PC-9 (cell line): Measurements from ENCODE around the gene AZU1. TPM values are rescaled to one million over a fixed set of nuclear protein-coding genes. Genes with fewer than 3 reads are reported as not detected.

ENCODE experiments used
- BruUV-seq: library from RNA; stranded (reverse); fragments of 400-500 nt; replicated peaks from 2 replicates; lab custom pipeline; 2021; lab: Mats Ljungman, UMichigan
- CTCF ChIA-PET: fragments of 300-600 bp; sonication (Branson Sonifier 250); formaldehyde crosslinking; loops from one replicate; lab custom pipeline; 2022; ENCODE audit warnings: antibody characterized with exemption; lab: Charles Lee
- POLR2A ChIA-PET: fragments of 300-600 bp; sonication (Branson Sonifier 250); formaldehyde crosslinking; loops from one replicate; lab custom pipeline; 2022; ENCODE audit warnings: antibody characterized with exemption; ENCODE audit not compliant: unreplicated experiment; lab: Charles Lee
- DNase-seq, 2 experiments: peaks; one replicate each; pipeline versions ENCODE4 v3.0.0 to v3.0.0-alpha.2; 2015 to 2022; ENCODE audit warnings: mixed read lengths in 1 of 2
- H2AFZ ChIP-seq: fragments of 200-600 bp; sonication (generic); 2 replicates; pipeline ENCODE4 v1.8.1; 2017; ENCODE audit warnings: antibody characterized with exemption
- H3F3A ChIP-seq: fragments of 200-600 bp; sonication (generic); 2 replicates; pipeline ENCODE4 v1.8.1; 2017; ENCODE audit warnings: antibody characterized with exemption, mild to moderate bottlenecking, low read depth; ENCODE audit not compliant: insufficient read depth
- H3K27ac ChIP-seq: fragments of 200-600 bp; sonication (generic); 2 replicates; pipeline ENCODE4 v1.6.1; 2016; ENCODE audit warnings: mixed run types
- H3K27me3 ChIP-seq: fragments of 200-600 bp; sonication (generic); 2 replicates; pipeline ENCODE4 v1.6.1; 2016; ENCODE audit warnings: low read depth, mixed run types; ENCODE audit not compliant: insufficient read depth
- H3K36me3 ChIP-seq: fragments of 200-600 bp; sonication (generic); 2 replicates; pipeline ENCODE4 v1.6.1; 2016; ENCODE audit warnings: low read depth, mixed run types
- H3K4me1 ChIP-seq: fragments of 200-600 bp; sonication (generic); replicated peaks from 2 replicates; pipeline ENCODE4 v1.6.1; 2016; ENCODE audit warnings: mixed run types; ENCODE audit not compliant: insufficient read depth
- H3K4me2 ChIP-seq: fragments of 200-600 bp; sonication (generic); 2 replicates; pipeline ENCODE4 v1.6.1; 2017; ENCODE audit warnings: mixed run types
- H3K4me3 ChIP-seq: fragments of 200-600 bp; sonication (generic); 2 replicates; pipeline ENCODE4 v1.6.1; 2016; ENCODE audit warnings: mixed run types
- H3K79me2 ChIP-seq: fragments of 200-600 bp; sonication (generic); 2 replicates; pipeline ENCODE4 v1.6.1; 2017; ENCODE audit warnings: low read depth, mixed run types
- H3K9me2 ChIP-seq: fragments of 200-600 bp; sonication (generic); 2 replicates; pipeline ENCODE4 v1.8.1; 2017; ENCODE audit warnings: mild to moderate bottlenecking; ENCODE audit not compliant: insufficient read depth
- H3K9me3 ChIP-seq: fragments of 200-600 bp; sonication (generic); 2 replicates; pipeline ENCODE4 v1.8.1; 2016; ENCODE audit warnings: low read depth; ENCODE audit not compliant: insufficient read depth
- H4K20me1 ChIP-seq: fragments of 200-600 bp; sonication (generic); 2 replicates; pipeline ENCODE4 v1.8.1; 2017; ENCODE audit not compliant: insufficient read depth
- CTCF ChIP-seq: fragments of 200-600 bp; sonication (generic); conservative IDR thresholded peaks from 2 replicates; pipeline ENCODE4 v1.6.1; 2017; ENCODE audit warnings: mixed run types, antibody characterized with exemption, mild to moderate bottlenecking, moderate library complexity
- EZH2 ChIP-seq: fragments of 200-600 bp; sonication (generic); IDR thresholded peaks from 2 replicates; pipeline ENCODE4 v1.8.0; 2017; ENCODE audit warnings: antibody characterized with exemption, low read depth
- intact Hi-C: fragments of 100-400 bp; cut with micrococcal nuclease; formaldehyde crosslinking; loops from one replicate; pipeline ENCODE4 v1.10.0; 2022; ENCODE audit not compliant: unreplicated experiment
- total RNA-seq: library from RNA; stranded (reverse); gene quantifications from 2 replicates; pipeline ENCODE4 v1.2.3, GENCODE V29; 2021

Gene AZU1
- total RNA-seq, 1 experiment from 2014 or later, result not detected

- TF ChIP-seq CTCF, result no peak
- no peak for TF ChIP-seq EZH2
- Histone ChIP-seq H3K9me3 (no peaks in the 10 kb centered on the region), H4K20me1 (no peaks in the 10 kb centered on the region), H3K4me2 (no peak overlapping the region), H3K9me2 (no peaks in the 10 kb centered on the region), H3K4me3 (no peak overlapping the region), H2AFZ (no peak overlapping the region), H3K27me3 (no peaks in the 10 kb centered on the region), H3K36me3 (no peaks in the 10 kb centered on the region), H3K4me1 (peaks cover 10% of the 10 kb centered on the region), H3K27ac (no peak overlapping the region), H3K79me2 (peaks cover 13% of the 10 kb centered on the region), H3F3A (no peaks in the 10 kb centered on the region; the same call in 1 of the 2 replicates)
- ChIA-PET POLR2A (no interaction called here), CTCF (no interaction called here)
- BruUV-seq, result no TSS peak
- no peak for DNase-seq
- intact Hi-C loops, result no loop called here
Measured at GRCh38 chr19:788686-788982, 39.0 kb upstream of the AZU1 start.

DNA sequence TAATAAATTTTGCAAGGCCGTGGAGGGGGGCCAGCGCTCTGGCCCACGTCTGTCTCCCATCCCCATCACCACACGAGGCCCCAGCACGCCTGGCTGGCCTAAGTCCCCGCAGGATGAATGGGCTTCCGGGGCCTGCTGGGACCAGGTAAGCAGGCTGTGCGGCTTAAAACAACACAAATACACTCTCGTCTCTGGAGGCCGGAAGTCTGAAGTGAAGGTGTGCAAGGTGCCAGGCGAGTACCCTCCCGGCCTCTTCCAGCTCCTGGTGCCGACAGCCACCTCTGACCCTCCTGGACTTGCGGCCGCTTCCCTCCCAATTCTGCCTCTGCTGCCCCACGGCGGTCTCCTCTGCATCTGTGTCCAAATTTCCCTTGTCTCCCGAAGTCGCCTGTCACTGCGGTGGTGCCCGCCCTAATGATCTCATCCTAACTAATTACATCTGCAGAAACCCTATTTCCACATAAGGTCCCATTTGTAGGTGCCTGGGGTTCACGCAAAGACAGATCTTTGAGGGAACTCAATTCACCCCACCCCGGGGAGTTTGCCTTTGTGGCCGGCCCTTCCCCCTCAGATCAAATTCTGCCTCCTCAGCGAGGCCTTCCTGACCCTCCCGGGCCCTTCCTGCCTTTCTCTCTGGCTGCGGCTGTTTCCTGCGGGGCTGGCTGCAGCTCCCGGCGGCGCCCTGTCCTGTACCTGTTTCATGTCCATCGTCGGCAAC lies 38.5 kb upstream of the AZU1 start:
- no peaks in the 10 kb centered on the region for H3K9me3 ChIP-seq
- no peak for DNase-seq
- intact Hi-C loops, result no loop called here
- no peak overlapping the region for H3K4me2 ChIP-seq
- no peak overlapping the region for H3K27ac ChIP-seq
- no peaks in the 10 kb centered on the region for H3K9me2 ChIP-seq
- BruUV-seq, result no TSS peak
- H3K79me2 ChIP-seq, result peaks cover 8% of the 10 kb centered on the region
- no peaks in the 10 kb centered on the region for H4K20me1 ChIP-seq
- CTCF ChIA-PET, result no interaction called here
- no peaks in the 10 kb centered on the region for H3K36me3 ChIP-seq
- TF ChIP-seq CTCF (no peak), EZH2 (no peak)
- H3K4me1 ChIP-seq, result peaks cover 5% of the 10 kb centered on the region; the same call in 1 of the 2 replicates
- H3K4me3 ChIP-seq, result no peak overlapping the region
- POLR2A ChIA-PET, result no interaction called here
- no peaks in the 10 kb centered on the region for H3K27me3 ChIP-seq
- H3F3A ChIP-seq, result no peaks in the 10 kb centered on the region; the same call in 1 of the 2 replicates
- H2AFZ ChIP-seq, result no peak overlapping the region

GRCh38 chr19:789701-790060 lies 38.0 kb upstream of the AZU1 start:
- no peak for TF ChIP-seq CTCF
- TF ChIP-seq EZH2, result no peak
- H3K9me2 ChIP-seq, result no peaks in the 10 kb centered on the region
- no peaks in the 10 kb centered on the region for H4K20me1 ChIP-seq
- no peaks in the 10 kb centered on the region for H3K4me1 ChIP-seq
- DNase-seq, result no peak
- BruUV-seq, result no TSS peak
- intact Hi-C loops, result no loop called here
- POLR2A ChIA-PET, result interaction anchor here (0.7 kb wide), 1 partner anchor 37 kb away, joined by 7 read pairs; no protein-coding TSS in a partner anchor
- no peaks in the 10 kb centered on the region; the same call in 1 of the 2 replicates for H3F3A ChIP-seq
- H3K79me2 ChIP-seq, result peaks cover 3% of the 10 kb centered on the region
- H3K27ac ChIP-seq, result no peak overlapping the region
- CTCF ChIA-PET, result no interaction called here
- no peak overlapping the region for H2AFZ ChIP-seq
- no peak overlapping the region for H3K4me3 ChIP-seq
- H3K27me3 ChIP-seq, result no peaks in the 10 kb centered on the region
- H3K9me3 ChIP-seq, result no peaks in the 10 kb centered on the region
- no peaks in the 10 kb centered on the region for H3K36me3 ChIP-seq
- no peak overlapping the region for H3K4me2 ChIP-seq
